IMR-90 (cell line): ENCODE measurements around the gene INO80. TPM values are rescaled to one million over a fixed set of nuclear protein-coding genes. Genes with fewer than 3 reads are reported as not detected.
A peak's percentile ranks its signal among the peaks of the same experiment; 100 is the strongest.

Experiments used
- ATAC-seq: fragments of 200-7000 bp; cut with Tn5 transposase; 2 replicates; pipeline ENCODE4 v1.9.1; 2020; ENCODE audit warnings: low read depth, mild to moderate bottlenecking, moderate library complexity
- BruUV-seq: library from RNA; stranded (reverse); fragments of 400-500 nt; replicated peaks from 2 replicates; lab custom pipeline; 2021; lab: Mats Ljungman, UMichigan
- CTCF ChIA-PET: fragments of 300-600 bp; formaldehyde crosslinking; extraction: SDS; loops from one replicate; lab custom pipeline; 2021; ENCODE audit warnings: antibody characterized with exemption; lab: Yijun Ruan, JAX
- POLR2A ChIA-PET: fragments of 300-600 bp; sonication (Branson Sonifier 250); formaldehyde crosslinking; loops from one replicate; lab custom pipeline; 2022; ENCODE audit warnings: antibody characterized with exemption; ENCODE audit not compliant: unreplicated experiment; lab: Charles Lee
- DNase-seq: peaks from one replicate; pipeline ENCODE4 v3.0.0; 2013
- H2AFZ ChIP-seq: replicated peaks from 2 replicates; pipeline ENCODE3; 2013; ENCODE audit warnings: low read length, mild to moderate bottlenecking; ENCODE audit not compliant: poor library complexity
- H2AK5ac ChIP-seq: 2 replicates; pipeline ENCODE4 v1.6.1; 2013; ENCODE audit warnings: low read depth, low read length, inconsistent platforms
- H2AK9ac ChIP-seq: replicated peaks from 2 replicates; pipeline ENCODE3; 2013; ENCODE audit warnings: mild to moderate bottlenecking, low read depth, low read length, moderate library complexity; ENCODE audit not compliant: poor library complexity
- H2BK120ac ChIP-seq: 2 replicates; pipeline ENCODE4 v1.6.1; 2013; ENCODE audit warnings: low read depth, low read length, inconsistent platforms
- H2BK15ac ChIP-seq: 3 replicates; pipeline ENCODE4 v1.6.1; 2013; ENCODE audit warnings: low read depth, low read length, inconsistent platforms
- H2BK20ac ChIP-seq: 2 replicates; pipeline ENCODE4 v1.6.1; 2013; ENCODE audit warnings: low read depth, mild to moderate bottlenecking, inconsistent platforms, low read length, moderate library complexity
- H2BK5ac ChIP-seq: 2 replicates; pipeline ENCODE4 v1.6.1; 2013; ENCODE audit warnings: mild to moderate bottlenecking, low read depth, low read length, inconsistent platforms; ENCODE audit not compliant: poor library complexity, severe bottlenecking
- H3K14ac ChIP-seq: replicated peaks from 2 replicates; pipeline ENCODE4 v1.6.1; 2013; ENCODE audit warnings: low read depth, low read length, inconsistent platforms
- H3K18ac ChIP-seq: 2 replicates; pipeline ENCODE4 v1.6.1; 2013; ENCODE audit warnings: low read depth, low read length, control low read depth
- H3K23ac ChIP-seq: 2 replicates; pipeline ENCODE4 v1.6.1; 2013; ENCODE audit warnings: low read depth, low read length, inconsistent platforms
- H3K27ac ChIP-seq: 2 replicates; pipeline ENCODE4 v1.5.1; 2013; ENCODE audit warnings: mild to moderate bottlenecking, control low read depth, low read length; ENCODE audit not compliant: insufficient read depth
- H3K27me3 ChIP-seq: 2 replicates; pipeline ENCODE4 v1.6.1; 2013; ENCODE audit warnings: low read length; ENCODE audit not compliant: control insufficient read depth, insufficient read depth
- H3K36me3 ChIP-seq: 2 replicates; pipeline ENCODE4 v1.6.1; 2013; ENCODE audit warnings: low read length, mixed read lengths; ENCODE audit not compliant: control insufficient read depth, insufficient read depth
- H3K4ac ChIP-seq: 2 replicates; pipeline ENCODE4 v1.6.1; 2013; ENCODE audit warnings: low read depth, low read length, inconsistent platforms
- H3K4me1 ChIP-seq: 2 replicates; pipeline ENCODE4 v1.6.1; 2013; ENCODE audit warnings: low read length, mixed read lengths; ENCODE audit not compliant: control insufficient read depth, insufficient read depth
- H3K4me2 ChIP-seq: 2 replicates; pipeline ENCODE4 v1.6.1; 2013; ENCODE audit warnings: low read depth, mild to moderate bottlenecking, control low read depth, low read length, moderate library complexity
- H3K4me3 ChIP-seq: 2 replicates; pipeline ENCODE4 v1.5.1; 2013; ENCODE audit warnings: low read depth, mild to moderate bottlenecking, control low read depth, low read length, moderate library complexity; ENCODE audit not compliant: insufficient read depth
- H3K56ac ChIP-seq: 2 replicates; pipeline ENCODE4 v1.6.1; 2013; ENCODE audit warnings: low read length, inconsistent platforms; ENCODE audit not compliant: insufficient read depth; ENCODE audit errors: extremely low read depth
- H3K79me1 ChIP-seq, 2 experiments: 2 replicates each; pipeline ENCODE4 v1.6.1; 2013; ENCODE audit warnings: low read length in 2 of 2, inconsistent platforms in 1 of 2, low read depth in 1 of 2
- H3K9ac ChIP-seq: 2 replicates; pipeline ENCODE4 v1.6.1; 2013; ENCODE audit warnings: low read depth, low read length, control low read depth
- H3K9me1 ChIP-seq: 2 replicates; pipeline ENCODE4 v1.6.1; 2013; ENCODE audit warnings: low read length, inconsistent platforms; ENCODE audit not compliant: insufficient read depth
- H3K9me3 ChIP-seq: 2 replicates; pipeline ENCODE4 v1.6.1; 2013; ENCODE audit warnings: low read length; ENCODE audit not compliant: control insufficient read depth, insufficient read depth
- H4K20me1 ChIP-seq: 2 replicates; pipeline ENCODE4 v1.6.1; 2013; ENCODE audit warnings: low read length, inconsistent platforms; ENCODE audit not compliant: insufficient read depth
- H4K5ac ChIP-seq: 2 replicates; pipeline ENCODE4 v1.6.1; 2013; ENCODE audit warnings: mild to moderate bottlenecking, low read depth, low read length, control low read depth
- H4K8ac ChIP-seq, 2 experiments: 2 replicates each; pipeline ENCODE4 v1.6.1; 2013; ENCODE audit warnings: low read depth in 2 of 2, low read length in 2 of 2, control low read depth in 1 of 2, inconsistent platforms in 1 of 2
- H4K91ac ChIP-seq: 2 replicates; pipeline ENCODE4 v1.6.1; 2013; ENCODE audit warnings: low read depth, low read length, inconsistent platforms; ENCODE audit not compliant: insufficient read depth
- CEBPB ChIP-seq: IDR thresholded peaks from 2 replicates; pipeline ENCODE4 v1.6.1; 2012; ENCODE audit warnings: low read depth, low read length, improper control_type of control experiment
- FOS ChIP-seq: fragments of 150-350 bp; IDR thresholded peaks from 2 replicates; pipeline ENCODE4 v1.6.1; 2016; ENCODE audit warnings: low read depth, low read length
- NFE2L2 ChIP-seq: fragments of 150-350 bp; IDR thresholded peaks from 2 replicates; pipeline ENCODE4 v1.6.1; 2016; ENCODE audit warnings: low read depth, mild to moderate bottlenecking, low read length
- POLR2A ChIP-seq: IDR thresholded peaks from 2 replicates; pipeline ENCODE4 v1.6.1; 2012; ENCODE audit warnings: mild to moderate bottlenecking, low read depth, low read length
- RAD21 ChIP-seq: IDR thresholded peaks from 2 replicates; pipeline ENCODE4 v1.6.1; 2012; ENCODE audit warnings: low read length, improper control_type of control experiment
- RCOR1 ChIP-seq: IDR thresholded peaks from 2 replicates; pipeline ENCODE4 v1.6.1; 2012; ENCODE audit warnings: mild to moderate bottlenecking, low read length, improper control_type of control experiment; ENCODE audit not compliant: insufficient replicate concordance
- SMC3 ChIP-seq: fragments of 150-350 bp; IDR thresholded peaks from 2 replicates; pipeline ENCODE4 v1.6.1; 2016; ENCODE audit warnings: low read depth, mild to moderate bottlenecking, antibody characterized with exemption, low read length, moderate library complexity
- WGBS, 2 experiments: methylation state at CpG; one replicate each; pipeline versions ENCODE4 v1.1.5 to v1.1.7; 2013; ENCODE audit warnings: missing lambda C conversion rate in 2 of 2; ENCODE audit not compliant: insufficient read length in 1 of 2; ENCODE audit errors: extremely low coverage in 2 of 2; 5-methylcytosine and 5-hydroxymethylcytosine counted together
- dilution Hi-C: fragments of 300-500 bp; cut with HindIII; formaldehyde crosslinking; loops from one replicate; pipeline ENCODE4 v1.14.3; 2018; ENCODE audit warnings: low sequenced_read_pairs; ENCODE audit not compliant: unreplicated experiment
- in situ Hi-C: fragments of 300-500 bp; cut with MboI; formaldehyde crosslinking; loops from 3 replicates; pipeline ENCODE4 v1.14.3; 2019; ENCODE audit warnings: low sequenced_read_pairs, inconsistent platforms, mixed read lengths
- intact Hi-C: fragments of 100-400 bp; cut with micrococcal nuclease; formaldehyde crosslinking; loops from 2 replicates; pipeline ENCODE4 v1.10.0; 2022
- polyA plus RNA-seq, 3 experiments: library from polyadenylated mRNA; depleted of rRNA; stranded (reverse); fragments of >200 nt; gene quantifications; 2 replicates each; pipeline ENCODE4 v1.2.3, GENCODE V29; 2012; ENCODE audit warnings: low replicate concordance in 1 of 3
- total RNA-seq: library from RNA; depleted of rRNA; stranded (reverse); fragments of >200 nt; gene quantifications from 2 replicates; pipeline ENCODE4 v1.2.3, GENCODE V29; 2012
- TF ChIP-seq, protein P1 (sequence below): conservative IDR thresholded peaks from 2 replicates; pipeline ENCODE4 v1.5.1; 2012; ENCODE audit warnings: mild to moderate bottlenecking, low read depth, low read length, improper control_type of control experiment
- TF ChIP-seq, protein P2 (sequence below): fragments of 150-350 bp; IDR thresholded peaks from 2 replicates; pipeline ENCODE4 v1.6.1; 2017; ENCODE audit warnings: mild to moderate bottlenecking, antibody characterized with exemption, low read length, low read depth

INO80 gene
- total and polyA plus RNA-seq, 2 of the 4 experiments (the other 2 are of a cell fraction), result 6.0 to 13.3 TPM

- no peak overlapping the region for H3K23ac ChIP-seq
- BruUV-seq, result no TSS peak
- no peaks in the 10 kb centered on the region for H3K9me3 ChIP-seq
- H3K4me2 ChIP-seq, result no peak overlapping the region
- H3K14ac ChIP-seq, result no peak overlapping the region
- no peak for ATAC-seq
- H3K27me3 ChIP-seq, result no peaks in the 10 kb centered on the region
- no peak overlapping the region for H4K8ac ChIP-seq
- DNase-seq, result no peak
- H2BK20ac ChIP-seq, result no peak overlapping the region
- TF ChIP-seq, protein P1, sequence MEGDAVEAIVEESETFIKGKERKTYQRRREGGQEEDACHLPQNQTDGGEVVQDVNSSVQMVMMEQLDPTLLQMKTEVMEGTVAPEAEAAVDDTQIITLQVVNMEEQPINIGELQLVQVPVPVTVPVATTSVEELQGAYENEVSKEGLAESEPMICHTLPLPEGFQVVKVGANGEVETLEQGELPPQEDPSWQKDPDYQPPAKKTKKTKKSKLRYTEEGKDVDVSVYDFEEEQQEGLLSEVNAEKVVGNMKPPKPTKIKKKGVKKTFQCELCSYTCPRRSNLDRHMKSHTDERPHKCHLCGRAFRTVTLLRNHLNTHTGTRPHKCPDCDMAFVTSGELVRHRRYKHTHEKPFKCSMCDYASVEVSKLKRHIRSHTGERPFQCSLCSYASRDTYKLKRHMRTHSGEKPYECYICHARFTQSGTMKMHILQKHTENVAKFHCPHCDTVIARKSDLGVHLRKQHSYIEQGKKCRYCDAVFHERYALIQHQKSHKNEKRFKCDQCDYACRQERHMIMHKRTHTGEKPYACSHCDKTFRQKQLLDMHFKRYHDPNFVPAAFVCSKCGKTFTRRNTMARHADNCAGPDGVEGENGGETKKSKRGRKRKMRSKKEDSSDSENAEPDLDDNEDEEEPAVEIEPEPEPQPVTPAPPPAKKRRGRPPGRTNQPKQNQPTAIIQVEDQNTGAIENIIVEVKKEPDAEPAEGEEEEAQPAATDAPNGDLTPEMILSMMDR, result no peak
- TF ChIP-seq CEBPB, result no peak
- TF ChIP-seq RCOR1, result no peak
- TF ChIP-seq FOS, result no peak
- no peak for TF ChIP-seq RAD21
- no peak for TF ChIP-seq POLR2A
- TF ChIP-seq, protein P2, sequence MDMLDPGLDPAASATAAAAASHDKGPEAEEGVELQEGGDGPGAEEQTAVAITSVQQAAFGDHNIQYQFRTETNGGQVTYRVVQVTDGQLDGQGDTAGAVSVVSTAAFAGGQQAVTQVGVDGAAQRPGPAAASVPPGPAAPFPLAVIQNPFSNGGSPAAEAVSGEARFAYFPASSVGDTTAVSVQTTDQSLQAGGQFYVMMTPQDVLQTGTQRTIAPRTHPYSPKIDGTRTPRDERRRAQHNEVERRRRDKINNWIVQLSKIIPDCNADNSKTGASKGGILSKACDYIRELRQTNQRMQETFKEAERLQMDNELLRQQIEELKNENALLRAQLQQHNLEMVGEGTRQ, result no peak
- TF ChIP-seq NFE2L2, result no peak
- TF ChIP-seq SMC3, result no peak
- peak overlapping the region; percentile 2; the same call in 1 of the 2 replicates for H4K91ac ChIP-seq
- no peak overlapping the region for H2BK5ac ChIP-seq
- in situ Hi-C loops (no loop called here), dilution Hi-C loops (no loop called here), intact Hi-C loops (loop anchor here (5.0 kb wide), 1 partner anchor 68 kb away; no protein-coding TSS in a partner anchor)
- 0 out of 2 replicates have a peak, but pooled peaks cover 3% of the 10 kb centered on the region for H3K36me3 ChIP-seq
- no peak overlapping the region for H3K27ac ChIP-seq
- 0 out of 2 replicates have a peak, but pooled peaks cover 4% of the 10 kb centered on the region for H3K9me1 ChIP-seq
- H2AK9ac ChIP-seq, result no peak overlapping the region
- no peak overlapping the region for H4K5ac ChIP-seq
- WGBS, 2 experiments, result 70% methylated on average over 4 of the region's 7 CpGs; no CpG with 5 or more reads in 1 of the 2 experiments
- H3K56ac ChIP-seq, result no peak overlapping the region
- peaks cover 6% of the 10 kb centered on the region for H3K4me1 ChIP-seq
- H2BK15ac ChIP-seq, result no peak overlapping the region
- 0 out of 2 replicates have a peak overlapping the region, but pooled peaks have one; percentile 5 for H2AK5ac ChIP-seq
- H3K4me3 ChIP-seq, result no peak overlapping the region
- H3K4ac ChIP-seq, result no peak overlapping the region
- H3K9ac ChIP-seq, result no peak overlapping the region
- peaks cover 14% of the 10 kb centered on the region; the same call in 1 of the 2 replicates for H4K20me1 ChIP-seq
- peaks cover 3 to 26% of the 10 kb centered on the region in 2 experiments; a peak in 3 of 4 replicates for H3K79me1 ChIP-seq
- H3K18ac ChIP-seq, result no peak overlapping the region
- POLR2A ChIA-PET, result no interaction called here
- CTCF ChIA-PET, result no interaction called here
- H2BK120ac ChIP-seq, result no peak overlapping the region
- H2AFZ ChIP-seq, result no peak overlapping the region
Observed at GRCh38 chr15:40949756-40950207, 166.3 kb downstream of the INO80 start.
